ENCODE results near the gene SDHAF2.
"Not testable (repeated sequence)": the region's sequence is repeated elsewhere in the genome, so short reads cannot be mapped to it uniquely, and the experiment has no call there.

GRCh38 chr11:61383859-61384258 is 46.1 kb upstream of the SDHAF2 start:
- TF ChIP-seq CTCF (IDR thresholded peaks at IDR 0.05 in 4 of 5, conservative IDR thresholded peaks at IDR 0.05 in 1 of 5); POLR2A (IDR thresholded peaks at IDR 0.05): not testable (repeated sequence)

Data from gastrocnemius medialis (tissue), 4 donors.